Right cardiac atrium (tissue), 5 donors: Measurements from ENCODE around the gene FBXO39. TPM values are rescaled to one million over a fixed set of nuclear protein-coding genes. Genes with fewer than 3 reads are reported as not detected.

Experiments
- ATAC-seq, 2 donors: fragments of 200-7000 bp; cut with Tn5 transposase; one replicate each; pipeline versions ENCODE4 v1.8.0 to v1.9.1; 2020; ENCODE audit warnings: moderate library complexity in 2 of 2, mild to moderate bottlenecking in 1 of 2
- DNase-seq, 3 donors: peaks; one replicate each; pipeline ENCODE4 v3.0.0-alpha.2; 2020
- H3K27ac ChIP-seq: one replicate; pipeline ENCODE4 v1.5.1; 2013; ENCODE audit warnings: mild to moderate bottlenecking, low read length, control low read depth, moderate library complexity
- H3K27me3 ChIP-seq: one replicate; pipeline ENCODE4 v1.6.1; 2013; ENCODE audit not compliant: control insufficient read depth, insufficient read depth
- H3K4me1 ChIP-seq: one replicate; pipeline ENCODE4 v1.6.1; 2013; ENCODE audit warnings: low read length; ENCODE audit not compliant: control insufficient read depth, insufficient read depth
- H3K4me3 ChIP-seq: one replicate; pipeline ENCODE4 v1.5.1; 2013; ENCODE audit warnings: low read length, control low read depth
- H3K9me3 ChIP-seq: one replicate; pipeline ENCODE4 v1.6.1; 2013; ENCODE audit warnings: low read length; ENCODE audit not compliant: control insufficient read depth
- WGBS: extraction: QIAGEN DNeasy Blood & Tissue Kit; methylation state at CpG from one replicate; pipeline ENCODE4 v1.1.7; 2013; 5-methylcytosine and 5-hydroxymethylcytosine counted together
- intact Hi-C, 4 donors: fragments of 100-400 bp; cut with DNase I; formaldehyde crosslinking; loops; one replicate each; pipeline versions ENCODE4 v1.11.0 to v1.14.0; 2022 to 2023
- polyA plus RNA-seq: library from polyadenylated mRNA; stranded (reverse); fragments of 200-250 nt; gene quantifications from one replicate; pipeline ENCODE4 v1.2.3, GENCODE V29; 2013
- total RNA-seq, 4 donors: library from RNA; stranded (reverse); fragmentation: NEBNext Ultra II Directional; extraction: Animal tissue kit (Norgen Biotek cat#: 25700); gene quantifications; one replicate each; pipeline ENCODE4 v1.2.1, GENCODE V29; 2021
- donor health status: healthy with polysubstance abuse.
- donor health status: DM: no; HTN: yes; CAD: no.
- donor health status: DM: no; HTN: no; CAD: no.
- donor health status: DM: no; HTN: yes; CAD: no; lungs with severe emphysema.
- donor health status: DM: yes; HTN: yes; CAD: no.

The FBXO39 gene
- total and polyA plus RNA-seq, 5 donors, result 0.16 to 0.20 TPM; not detected in 3

- ATAC-seq, result no peak
Observed at GRCh38 chr17:6818938-6819337, 42.9 kb downstream of the FBXO39 start.

GRCh38 chr17:6823011-6823442 is 47.0 kb downstream of the FBXO39 start:
- DNase-seq (no peak), ATAC-seq (no peak)
- H3K9me3 ChIP-seq, result peaks cover 1% of the 10 kb centered on the region
- no peak overlapping the region for H3K27ac ChIP-seq
- intact Hi-C loops, result no loop called here
- no peak overlapping the region for H3K4me3 ChIP-seq
- no peaks in the 10 kb centered on the region for H3K4me1 ChIP-seq
- no peaks in the 10 kb centered on the region for H3K27me3 ChIP-seq

More at GRCh38 chr17:6818938-6819337, 42.9 kb downstream of the FBXO39 start:
- intact Hi-C loops, result no loop called here
- DNase-seq, result no peak
- Histone ChIP-seq H3K4me3 (no peak overlapping the region), H3K4me1 (no peaks in the 10 kb centered on the region), H3K27ac (no peak overlapping the region), H3K27me3 (no peaks in the 10 kb centered on the region), H3K9me3 (peaks cover 1% of the 10 kb centered on the region)
- WGBS, result 91% methylated on average over 3 of the region's 3 CpGs

GRCh38 chr17:6830383-6830986 is 54.5 kb downstream of the FBXO39 start:
- no peak for ATAC-seq
- peaks cover 4% of the 10 kb centered on the region for H3K27me3 ChIP-seq
- H3K9me3 ChIP-seq, result no peaks in the 10 kb centered on the region
- WGBS, result 68% methylated on average over 7 of the region's 7 CpGs
- no peak for DNase-seq
- H3K27ac ChIP-seq, result no peak overlapping the region
- no peak overlapping the region for H3K4me3 ChIP-seq
- no peaks in the 10 kb centered on the region for H3K4me1 ChIP-seq
- intact Hi-C loops, result loop anchor here in 1 of 4 donors (10.0 kb wide), 1 partner anchor 166 kb away; no protein-coding TSS in a partner anchor

GRCh38 chr17:6831661-6832263 is 55.7 kb downstream of the FBXO39 start, which contains the start of gene TEKT1:
TEKT1 (minus strand) TSS chr17:6831729; CDS start chr17:6830376, 1,353 bp downstream.
- intact Hi-C loops, result loop anchor here in 1 of 4 donors (10.0 kb wide), 1 partner anchor 167 kb away; no protein-coding TSS in a partner anchor
- H3K9me3 ChIP-seq, result no peaks in the 10 kb centered on the region
- H3K4me3 ChIP-seq, result peak within 1 kb of the TSS; percentile 3
- no peaks in the 10 kb centered on the region for H3K4me1 ChIP-seq
- peaks cover 5% of the 10 kb centered on the region for H3K27me3 ChIP-seq
- ATAC-seq, result peak; percentile 87 to 96
- H3K27ac ChIP-seq, result no peak within 1 kb of the TSS
- 2% methylated on average over 35 of the region's 35 CpGs for WGBS
- DNase-seq, result peak; percentile 79 to 87 (median 84)

Other genes starting within 250 kb of the FBXO39 start
- gene PITPNM3, start 219.7 kb upstream of the FBXO39 start, total RNA-seq, result 1 to 10 TPM in 3 of 4 donors, under 1 TPM in 1; 0.95 to 3.4 (median 2.4) TPM
- 3.0 TPM for gene PITPNM3, start 219.7 kb upstream of the FBXO39 start, polyA plus RNA-seq
- gene KIAA0753, start 135.5 kb upstream of the FBXO39 start, total RNA-seq, result 1 to 10 TPM; 5.8 to 9.0 (median 6.6) TPM
- gene KIAA0753, start 135.5 kb upstream of the FBXO39 start, polyA plus RNA-seq, result 2.9 TPM
- 10 to 100 TPM; 40.3 to 52.6 (median 47.1) TPM for gene TXNDC17, start 135.2 kb upstream of the FBXO39 start, total RNA-seq
- 129 TPM for gene TXNDC17, start 135.2 kb upstream of the FBXO39 start, polyA plus RNA-seq
- gene MED31, start 124.6 kb upstream of the FBXO39 start, total RNA-seq, result 10 to 100 TPM; 14.0 to 20.4 (median 15.7) TPM
- 24.1 TPM for gene MED31, start 124.6 kb upstream of the FBXO39 start, polyA plus RNA-seq
- gene C17orf100, start 124.5 kb upstream of the FBXO39 start, total RNA-seq, result under 1 TPM; 0.47 to 0.91 (median 0.63) TPM
- gene C17orf100, start 124.5 kb upstream of the FBXO39 start, polyA plus RNA-seq, result 1.0 TPM
- not detected for gene SLC13A5, start 62.8 kb upstream of the FBXO39 start, total RNA-seq
- not detected for gene SLC13A5, start 62.8 kb upstream of the FBXO39 start, polyA plus RNA-seq
- 10 to 100 TPM; 22.5 to 43.9 (median 31.3) TPM for gene XAF1, start 20.2 kb upstream of the FBXO39 start, total RNA-seq
- gene XAF1, start 20.2 kb upstream of the FBXO39 start, polyA plus RNA-seq, result 31.1 TPM
- gene TEKT1, start 55.5 kb downstream of the FBXO39 start, total RNA-seq, result not detected
- gene TEKT1, start 55.5 kb downstream of the FBXO39 start, polyA plus RNA-seq, result not detected
- under 1 TPM in 1 of 4 donors, not detected in 3; 0.18 TPM for gene ALOX12, start 219.8 kb downstream of the FBXO39 start, total RNA-seq
- 0.09 TPM for gene ALOX12, start 219.8 kb downstream of the FBXO39 start, polyA plus RNA-seq
- 100 to 1,000 TPM; 188 to 219 (median 193) TPM for gene RNASEK, start 236.4 kb downstream of the FBXO39 start, total RNA-seq
- 357 TPM for gene RNASEK, start 236.4 kb downstream of the FBXO39 start, polyA plus RNA-seq
- gene BCL6B, start 246.8 kb downstream of the FBXO39 start, total RNA-seq, result 10 to 100 TPM in 2 of 4 donors, 1 to 10 TPM in 2; 6.7 to 16.8 (median 10.1) TPM
- gene BCL6B, start 246.8 kb downstream of the FBXO39 start, polyA plus RNA-seq, result 6.9 TPM